ENCODE results near the gene KCND2. TPM values are rescaled to one million over a fixed set of nuclear protein-coding genes. Genes with fewer than 3 reads are reported as not detected.

KCND2 gene
- total and polyA plus RNA-seq, 2 experiments from 2014 or later = 0.45 to 2.2 TPM

- Histone ChIP-seq H3K4me1 (ENCODE audit: low read depth) (no peaks in the 10 kb centered on the region), H3K27me3 (no peaks in the 10 kb centered on the region), H3K36me3 (no peaks in the 10 kb centered on the region), H3K4me3 (no peak overlapping the region), H3K9me3 (ENCODE audit: low read depth) (no peaks in the 10 kb centered on the region), H3K27ac (no peak overlapping the region)
- no peak for DNase-seq (ENCODE audit: low read depth in 1 of 2, low spot score in 1 of 2)
- TF ChIP-seq CTCF (IDR thresholded peaks at IDR 0.05; ENCODE audit: low read depth, low read length) = no peak
Measured at GRCh38 chr7:120785095-120785494, 512.1 kb downstream of the KCND2 start.

GRCh38 chr7:120792091-120792860 is 519.3 kb downstream of the KCND2 start:
- Histone ChIP-seq H3K4me3 (no peak overlapping the region), H3K27me3 (no peaks in the 10 kb centered on the region), H3K9me3 (ENCODE audit: low read depth) (no peaks in the 10 kb centered on the region), H3K4me1 (ENCODE audit: low read depth) (no peaks in the 10 kb centered on the region), H3K36me3 (no peaks in the 10 kb centered on the region), H3K27ac (no peak overlapping the region)
- peak; percentile 97 for TF ChIP-seq CTCF (IDR thresholded peaks at IDR 0.05; ENCODE audit: low read depth, low read length)
- DNase-seq (ENCODE audit: low read depth in 1 of 2, low spot score in 1 of 2) = peak; percentile 83 to 88

GRCh38 chr7:120792861-120793130 is 519.8 kb downstream of the KCND2 start:
- H3K36me3 ChIP-seq = no peaks in the 10 kb centered on the region
- H3K27me3 ChIP-seq = no peaks in the 10 kb centered on the region
- DNase-seq (ENCODE audit: low read depth in 1 of 2, low spot score in 1 of 2) = no peak
- H3K27ac ChIP-seq = no peak overlapping the region
- H3K4me3 ChIP-seq = no peak overlapping the region
- TF ChIP-seq CTCF (IDR thresholded peaks at IDR 0.05; ENCODE audit: low read depth, low read length) = no peak
- H3K4me1 ChIP-seq (ENCODE audit: low read depth) = no peaks in the 10 kb centered on the region
- H3K9me3 ChIP-seq (ENCODE audit: low read depth) = no peaks in the 10 kb centered on the region

- Histone ChIP-seq H3K9me3 (ENCODE audit: low read depth) (no peaks in the 10 kb centered on the region), H3K36me3 (no peaks in the 10 kb centered on the region), H3K27me3 (no peaks in the 10 kb centered on the region), H3K4me1 (ENCODE audit: low read depth) (no peaks in the 10 kb centered on the region), H3K27ac (no peak overlapping the region), H3K4me3 (no peak overlapping the region)
- no peak for DNase-seq (ENCODE audit: low read depth in 1 of 2, low spot score in 1 of 2)
- TF ChIP-seq CTCF (IDR thresholded peaks at IDR 0.05; ENCODE audit: low read depth, low read length) = no peak
Measured at GRCh38 chr7:120793213-120793936, 520.4 kb downstream of the KCND2 start.

- TF ChIP-seq CTCF (IDR thresholded peaks at IDR 0.05; ENCODE audit: low read depth, low read length) = no peak
- DNase-seq (ENCODE audit: low read depth in 1 of 2, low spot score in 1 of 2) = peak in 1 of 2 donors; percentile 10
- H3K27me3 ChIP-seq = no peaks in the 10 kb centered on the region
- no peak overlapping the region for H3K4me3 ChIP-seq
- no peaks in the 10 kb centered on the region for H3K9me3 ChIP-seq (ENCODE audit: low read depth)
- H3K27ac ChIP-seq = no peak overlapping the region
- no peaks in the 10 kb centered on the region for H3K4me1 ChIP-seq (ENCODE audit: low read depth)
- H3K36me3 ChIP-seq = no peaks in the 10 kb centered on the region
Measured at GRCh38 chr7:120794106-120794729, 521.2 kb downstream of the KCND2 start.
